K562 (cell line): ENCODE measurements around the gene AP1S3. TPM values are rescaled to one million over a fixed set of nuclear protein-coding genes. Genes with fewer than 3 reads are reported as not detected.
A peak's percentile ranks its signal among the peaks of the same experiment; 100 is the strongest.

Experiments
- ATF1 ChIP-seq, 2 experiments: fragments of 450-650 bp in 1 of 2; IDR thresholded peaks; 2 replicates each; pipeline ENCODE4 v1.6.1; 2016; ENCODE audit warnings: missing compliant biosample characterization in 1 of 2, missing genetic modification characterization in 1 of 2
- FOXK2 ChIP-seq, 2 experiments: fragments of 450-650 bp; IDR thresholded peaks in 1 of 2; conservative IDR thresholded peaks in 1 of 2; 2 replicates each; pipeline ENCODE4 v1.6.1; 2016; ENCODE audit warnings: low read depth in 2 of 2, mild to moderate bottlenecking in 1 of 2
- FOXP1 ChIP-seq: sonication (generic); formaldehyde crosslinking; IDR thresholded peaks from 2 replicates; pipeline ENCODE4 v1.8.0; 2022; ENCODE audit warnings: mild to moderate bottlenecking, missing genetic modification reagents
- GATAD2A ChIP-seq: fragments of 450-650 bp; IDR thresholded peaks from 2 replicates; pipeline ENCODE4 v1.6.1; 2017
- HCFC1 ChIP-seq: IDR thresholded peaks from 2 replicates; pipeline ENCODE4 v1.6.1; 2012; ENCODE audit warnings: low read depth, low read length, improper control_type of control experiment
- IRF2 ChIP-seq: sonication (generic); formaldehyde crosslinking; IDR thresholded peaks from 2 replicates; pipeline ENCODE4 v1.8.1; 2022; ENCODE audit warnings: mild to moderate bottlenecking, missing genetic modification reagents
- PCBP1 ChIP-seq: fragments of 200-400 bp; formaldehyde crosslinking; IDR thresholded peaks from 2 replicates; pipeline ENCODE4 v1.6.1; 2018; ENCODE audit warnings: mild to moderate bottlenecking, low read depth, low read length; ENCODE audit not compliant: poor library complexity, severe bottlenecking
- RB1 ChIP-seq: fragments of 450-650 bp; IDR thresholded peaks from 2 replicates; pipeline ENCODE4 v1.6.1; 2017; ENCODE audit warnings: low read depth, mild to moderate bottlenecking
- RBBP5 ChIP-seq: fragments of 200-600 bp; sonication (generic); IDR thresholded peaks from 2 replicates; pipeline ENCODE4 v1.6.1; 2012; ENCODE audit warnings: borderline replicate concordance, mild to moderate bottlenecking, low read length, control low read depth, inconsistent platforms; ENCODE audit not compliant: insufficient read depth, poor library complexity, severe bottlenecking
- RBFOX2 ChIP-seq: fragments of 200-400 bp; formaldehyde crosslinking; IDR thresholded peaks from 2 replicates; pipeline ENCODE4 v1.6.1; 2017; ENCODE audit warnings: low read depth, mild to moderate bottlenecking, low read length, moderate library complexity
- RBM15 ChIP-seq: fragments of 200-400 bp; formaldehyde crosslinking; IDR thresholded peaks from 2 replicates; pipeline ENCODE4 v1.6.1; 2018; ENCODE audit warnings: mild to moderate bottlenecking, low read length, moderate library complexity; ENCODE audit not compliant: insufficient read depth
- RBM34 ChIP-seq: fragments of 200-400 bp; formaldehyde crosslinking; IDR thresholded peaks from 2 replicates; pipeline ENCODE4 v1.6.1; 2018; ENCODE audit warnings: low read length, borderline replicate concordance; ENCODE audit not compliant: insufficient read depth
- SNRNP70 ChIP-seq: fragments of 200-400 bp; formaldehyde crosslinking; optimal IDR thresholded peaks from 2 replicates; pipeline ENCODE3; 2017; ENCODE audit warnings: low read depth, low read length
- STAT5B ChIP-seq: fragments of 250-450 bp; sonication (Bioruptor Pico); IDR thresholded peaks from 2 replicates; pipeline ENCODE4 v1.8.0; 2021; ENCODE audit warnings: mild to moderate bottlenecking, inconsistent platforms
- ZNF165 ChIP-seq: fragments of 250-450 bp; sonication (Bioruptor Pico); IDR thresholded peaks from 2 replicates; pipeline ENCODE4 v1.4.0; 2020; ENCODE audit warnings: borderline replicate concordance
- ZNF263 ChIP-seq: sonication (generic); formaldehyde crosslinking; IDR thresholded peaks from 2 replicates; pipeline ENCODE4 v1.8.0; 2022; ENCODE audit warnings: mild to moderate bottlenecking, missing genetic modification reagents, borderline replicate concordance
- ZNF282 ChIP-seq: sonication (generic); formaldehyde crosslinking; IDR thresholded peaks from 2 replicates; pipeline ENCODE4 v1.8.1; 2023; ENCODE audit warnings: missing genetic modification reagents
- ZNF354B ChIP-seq: fragments of 250-450 bp; sonication (Bioruptor Pico); IDR thresholded peaks from 2 replicates; pipeline ENCODE4 v1.4.0; 2020
- ZNF408 ChIP-seq: fragments of 250-450 bp; sonication (Bioruptor Pico); IDR thresholded peaks from 2 replicates; pipeline ENCODE4 v1.4.0; 2020; ENCODE audit warnings: low read depth, mild to moderate bottlenecking, moderate library complexity
- ZNF644 ChIP-seq: fragments of 200-800 bp; sonication (Bioruptor generic); IDR thresholded peaks from 2 replicates; pipeline ENCODE4 v1.6.1; 2016; ENCODE audit warnings: low read depth, missing genetic modification characterization, missing compliant biosample characterization
- ZNF764 ChIP-seq: fragments of 250-450 bp; sonication (Bioruptor Pico); IDR thresholded peaks from 2 replicates; pipeline ENCODE4 v1.4.0; 2020; ENCODE audit warnings: low read depth, mild to moderate bottlenecking, moderate library complexity
- ZSCAN32 ChIP-seq: fragments of 450-650 bp; formaldehyde crosslinking; IDR thresholded peaks from 2 replicates; pipeline ENCODE4 v1.4.0; 2020; ENCODE audit warnings: mild to moderate bottlenecking, moderate library complexity
- polyA plus RNA-seq, 8 experiments: library from polyadenylated mRNA; depleted of rRNA in 4 of 8; stranded (reverse) in 5 of 8; unstranded in 3 of 8; fragments of >200 nt; fragmentation: Nextera tagmentation in 2 of 8; fragmentation: Illumina TruSeq in 1 of 8; extraction: Ambion mirVana in 2 of 8; extraction: Trizol in 1 of 8; gene quantifications; 2 replicates each; pipeline versions ENCODE4 v1.2.1 to v1.2.3, GENCODE V29; 2011 to 2014; ENCODE audit warnings: inconsistent platforms in 1 of 8, missing spikeins in 1 of 8
- total RNA-seq, 7 experiments: library from RNA; depleted of rRNA in 6 of 7; stranded (reverse); fragments of >200 nt in 6 of 7; fragmentation: Illumina TruSeq in 2 of 7; extraction: Trizol in 2 of 7; gene quantifications; 2 replicates each; pipeline versions ENCODE4 v1.2.1 to v1.2.3, GENCODE V29; 2011 to 2021; ENCODE audit warnings: low replicate concordance in 1 of 7
- TF ChIP-seq, protein P1 (sequence below), 2 experiments: IDR thresholded peaks; 2 replicates each; pipeline ENCODE4 v1.6.1; 2011; ENCODE audit warnings: borderline replicate concordance in 1 of 2, control low read depth in 1 of 2, low read depth in 1 of 2, low read length in 1 of 2, mild to moderate bottlenecking in 1 of 2, mixed read lengths in 1 of 2, moderate library complexity in 1 of 2; ENCODE audit not compliant: insufficient read depth in 1 of 2, insufficient read length in 1 of 2, poor library complexity in 1 of 2, severe bottlenecking in 1 of 2; ENCODE audit errors: extremely low read depth in 1 of 2
- TF ChIP-seq, protein P2 (sequence below): sonication (generic); formaldehyde crosslinking; IDR thresholded peaks from 2 replicates; pipeline ENCODE4 v1.8.0; 2022; ENCODE audit warnings: mild to moderate bottlenecking, missing genetic modification reagents
- TF ChIP-seq, protein P3 (sequence below), 2 experiments: IDR thresholded peaks; 2 replicates each; pipeline ENCODE4 v1.6.1; 2012; ENCODE audit warnings: improper control_type of control experiment in 2 of 2, low read depth in 2 of 2, low read length in 2 of 2, borderline replicate concordance in 1 of 2

AP1S3 gene
- total and polyA plus RNA-seq, 9 of the 15 experiments (the other 6 are each of a cell fraction or from before 2014, with no cell fraction given), result 0.50 to 3.8 (median 2.1) TPM

DNA sequence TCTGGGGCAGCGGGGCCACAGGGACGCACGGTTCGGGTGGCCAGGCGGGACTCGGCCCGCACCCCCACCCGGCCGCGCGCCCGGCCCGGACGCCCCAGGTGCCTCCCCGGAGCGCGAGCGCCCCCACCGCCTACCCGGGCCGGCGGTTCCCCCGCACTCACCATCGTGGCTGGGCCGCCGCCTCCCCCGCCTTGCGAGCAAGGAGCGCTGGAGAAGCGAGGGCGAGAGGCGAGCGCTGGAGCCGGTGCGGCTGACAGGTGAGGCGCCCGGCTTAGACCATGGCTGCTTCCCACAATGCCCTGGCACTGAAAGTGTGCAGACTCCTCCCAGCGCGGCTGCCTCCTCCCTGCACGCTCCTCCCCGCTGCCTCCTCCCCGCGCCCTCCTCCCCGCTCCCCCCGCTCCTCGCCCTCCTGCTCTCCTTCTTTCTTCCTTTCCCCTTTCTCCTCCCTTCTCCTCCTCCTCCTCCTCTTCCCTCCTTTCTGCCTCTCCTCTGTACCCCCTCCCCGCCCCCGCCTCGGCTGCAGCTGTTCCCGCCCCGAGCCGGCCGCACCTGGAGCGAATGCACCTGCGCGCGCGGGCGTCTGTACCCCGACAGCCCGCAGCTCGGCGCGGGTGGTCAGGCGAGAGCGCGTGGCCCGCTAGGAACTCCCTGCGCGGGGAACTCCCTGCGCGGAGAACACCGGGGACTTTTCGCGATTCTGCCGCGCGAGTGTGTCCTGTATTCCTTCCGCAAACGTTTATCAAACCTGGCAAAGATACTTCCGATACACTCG lies at the start of gene AP1S3 (continued):
- TF ChIP-seq, protein P1, sequence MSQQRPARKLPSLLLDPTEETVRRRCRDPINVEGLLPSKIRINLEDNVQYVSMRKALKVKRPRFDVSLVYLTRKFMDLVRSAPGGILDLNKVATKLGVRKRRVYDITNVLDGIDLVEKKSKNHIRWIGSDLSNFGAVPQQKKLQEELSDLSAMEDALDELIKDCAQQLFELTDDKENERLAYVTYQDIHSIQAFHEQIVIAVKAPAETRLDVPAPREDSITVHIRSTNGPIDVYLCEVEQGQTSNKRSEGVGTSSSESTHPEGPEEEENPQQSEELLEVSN (IDR thresholded peaks at IDR 0.05; ENCODE audit: borderline replicate concordance in 1 of 2, extremely low read depth in 1 of 2, insufficient read depth in 1 of 2, insufficient read length in 1 of 2, low read depth in 1 of 2, low read length in 1 of 2, poor library complexity in 1 of 2, severe bottlenecking in 1 of 2), result peak in 1 of 2 experiments; percentile 34
- TF ChIP-seq ZNF282 (no peak), RBBP5 (no peak), RBFOX2 (peak; percentile 44; the same call in 1 of the 2 replicates), STAT5B (CRISPR knock-in tag) (no peak), FOXK2 (conservative IDR thresholded peaks at IDR 0.05 in 1 of 2, IDR thresholded peaks at IDR 0.05 in 1 of 2; ENCODE audit: low read depth in 2 of 2) (no peak), RBM15 (no peak), HCFC1 (no peak), IRF2 (no peak), ZSCAN32 (CRISPR knock-in tag) (no peak), ZNF764 (CRISPR knock-in tag) (no peak), RB1 (0 out of 2 replicates have a peak, but pooled peaks have one; percentile 9), ZNF644 (tag) (no peak), ZNF165 (no peak), FOXP1 (CRISPR knock-in tag) (no peak), RBM34 (no peak), PCBP1 (peak; percentile 80), ATF1 (CRISPR knock-in tag; IDR thresholded peaks at IDR 0.05) (no peak), ATF1 (tag; IDR thresholded peaks at IDR 0.05) (no peak), ZNF263 (CRISPR knock-in tag) (peak; percentile 98), ZNF408 (CRISPR knock-in tag) (no peak), SNRNP70 (no peak), ZNF354B (CRISPR knock-in tag) (no peak), GATAD2A (no peak)
- TF ChIP-seq, protein P2, sequence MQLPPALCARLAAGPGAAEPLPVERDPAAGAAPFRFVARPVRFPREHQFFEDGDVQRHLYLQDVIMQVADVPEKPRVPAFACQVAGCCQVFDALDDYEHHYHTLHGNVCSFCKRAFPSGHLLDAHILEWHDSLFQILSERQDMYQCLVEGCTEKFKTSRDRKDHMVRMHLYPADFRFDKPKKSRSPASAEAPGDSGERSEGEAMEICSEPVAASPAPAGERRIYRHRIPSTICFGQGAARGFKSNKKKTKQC (CRISPR knock-in tag), result no peak
- TF ChIP-seq, protein P3, sequence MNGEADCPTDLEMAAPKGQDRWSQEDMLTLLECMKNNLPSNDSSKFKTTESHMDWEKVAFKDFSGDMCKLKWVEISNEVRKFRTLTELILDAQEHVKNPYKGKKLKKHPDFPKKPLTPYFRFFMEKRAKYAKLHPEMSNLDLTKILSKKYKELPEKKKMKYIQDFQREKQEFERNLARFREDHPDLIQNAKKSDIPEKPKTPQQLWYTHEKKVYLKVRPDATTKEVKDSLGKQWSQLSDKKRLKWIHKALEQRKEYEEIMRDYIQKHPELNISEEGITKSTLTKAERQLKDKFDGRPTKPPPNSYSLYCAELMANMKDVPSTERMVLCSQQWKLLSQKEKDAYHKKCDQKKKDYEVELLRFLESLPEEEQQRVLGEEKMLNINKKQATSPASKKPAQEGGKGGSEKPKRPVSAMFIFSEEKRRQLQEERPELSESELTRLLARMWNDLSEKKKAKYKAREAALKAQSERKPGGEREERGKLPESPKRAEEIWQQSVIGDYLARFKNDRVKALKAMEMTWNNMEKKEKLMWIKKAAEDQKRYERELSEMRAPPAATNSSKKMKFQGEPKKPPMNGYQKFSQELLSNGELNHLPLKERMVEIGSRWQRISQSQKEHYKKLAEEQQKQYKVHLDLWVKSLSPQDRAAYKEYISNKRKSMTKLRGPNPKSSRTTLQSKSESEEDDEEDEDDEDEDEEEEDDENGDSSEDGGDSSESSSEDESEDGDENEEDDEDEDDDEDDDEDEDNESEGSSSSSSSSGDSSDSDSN (IDR thresholded peaks at IDR 0.05; ENCODE audit: borderline replicate concordance in 1 of 2, low read depth in 2 of 2, low read length in 2 of 2), result peak in 1 of 2 experiments; percentile 55; a peak in 1 of 4 replicates
